PC-9 (cell line): Measurements from ENCODE around the gene ARID4B. TPM values are rescaled to one million over a fixed set of nuclear protein-coding genes. Genes with fewer than 3 reads are reported as not detected.

Source experiments
- BruUV-seq: library from RNA; stranded (reverse); fragments of 400-500 nt; replicated peaks from 2 replicates; lab custom pipeline; 2021; lab: Mats Ljungman, UMichigan
- CTCF ChIA-PET: fragments of 300-600 bp; sonication (Branson Sonifier 250); formaldehyde crosslinking; loops from one replicate; lab custom pipeline; 2022; ENCODE audit warnings: antibody characterized with exemption; lab: Charles Lee
- POLR2A ChIA-PET: fragments of 300-600 bp; sonication (Branson Sonifier 250); formaldehyde crosslinking; loops from one replicate; lab custom pipeline; 2022; ENCODE audit warnings: antibody characterized with exemption; ENCODE audit not compliant: unreplicated experiment; lab: Charles Lee
- DNase-seq, 2 experiments: peaks; one replicate each; pipeline versions ENCODE4 v3.0.0 to v3.0.0-alpha.2; 2015 to 2022; ENCODE audit warnings: mixed read lengths in 1 of 2
- H2AFZ ChIP-seq: fragments of 200-600 bp; sonication (generic); 2 replicates; pipeline ENCODE4 v1.8.1; 2017; ENCODE audit warnings: antibody characterized with exemption
- H3F3A ChIP-seq: fragments of 200-600 bp; sonication (generic); 2 replicates; pipeline ENCODE4 v1.8.1; 2017; ENCODE audit warnings: antibody characterized with exemption, mild to moderate bottlenecking, low read depth; ENCODE audit not compliant: insufficient read depth
- H3K27ac ChIP-seq: fragments of 200-600 bp; sonication (generic); 2 replicates; pipeline ENCODE4 v1.6.1; 2016; ENCODE audit warnings: mixed run types
- H3K27me3 ChIP-seq: fragments of 200-600 bp; sonication (generic); 2 replicates; pipeline ENCODE4 v1.6.1; 2016; ENCODE audit warnings: low read depth, mixed run types; ENCODE audit not compliant: insufficient read depth
- H3K36me3 ChIP-seq: fragments of 200-600 bp; sonication (generic); 2 replicates; pipeline ENCODE4 v1.6.1; 2016; ENCODE audit warnings: low read depth, mixed run types
- H3K4me1 ChIP-seq: fragments of 200-600 bp; sonication (generic); replicated peaks from 2 replicates; pipeline ENCODE4 v1.6.1; 2016; ENCODE audit warnings: mixed run types; ENCODE audit not compliant: insufficient read depth
- H3K4me2 ChIP-seq: fragments of 200-600 bp; sonication (generic); 2 replicates; pipeline ENCODE4 v1.6.1; 2017; ENCODE audit warnings: mixed run types
- H3K4me3 ChIP-seq: fragments of 200-600 bp; sonication (generic); 2 replicates; pipeline ENCODE4 v1.6.1; 2016; ENCODE audit warnings: mixed run types
- H3K79me2 ChIP-seq: fragments of 200-600 bp; sonication (generic); 2 replicates; pipeline ENCODE4 v1.6.1; 2017; ENCODE audit warnings: low read depth, mixed run types
- H3K9me2 ChIP-seq: fragments of 200-600 bp; sonication (generic); 2 replicates; pipeline ENCODE4 v1.8.1; 2017; ENCODE audit warnings: mild to moderate bottlenecking; ENCODE audit not compliant: insufficient read depth
- H3K9me3 ChIP-seq: fragments of 200-600 bp; sonication (generic); 2 replicates; pipeline ENCODE4 v1.8.1; 2016; ENCODE audit warnings: low read depth; ENCODE audit not compliant: insufficient read depth
- H4K20me1 ChIP-seq: fragments of 200-600 bp; sonication (generic); 2 replicates; pipeline ENCODE4 v1.8.1; 2017; ENCODE audit not compliant: insufficient read depth
- EZH2 ChIP-seq: fragments of 200-600 bp; sonication (generic); IDR thresholded peaks from 2 replicates; pipeline ENCODE4 v1.8.0; 2017; ENCODE audit warnings: antibody characterized with exemption, low read depth
- intact Hi-C: fragments of 100-400 bp; cut with micrococcal nuclease; formaldehyde crosslinking; loops from one replicate; pipeline ENCODE4 v1.10.0; 2022; ENCODE audit not compliant: unreplicated experiment
- total RNA-seq: library from RNA; stranded (reverse); gene quantifications from 2 replicates; pipeline ENCODE4 v1.2.3, GENCODE V29; 2021
- TF ChIP-seq, protein P1 (sequence below): fragments of 200-600 bp; sonication (generic); conservative IDR thresholded peaks from 2 replicates; pipeline ENCODE4 v1.6.1; 2017; ENCODE audit warnings: mixed run types, antibody characterized with exemption, mild to moderate bottlenecking, moderate library complexity

The ARID4B gene
- total RNA-seq, 1 experiment from 2014 or later = 47.1 TPM

DNA sequence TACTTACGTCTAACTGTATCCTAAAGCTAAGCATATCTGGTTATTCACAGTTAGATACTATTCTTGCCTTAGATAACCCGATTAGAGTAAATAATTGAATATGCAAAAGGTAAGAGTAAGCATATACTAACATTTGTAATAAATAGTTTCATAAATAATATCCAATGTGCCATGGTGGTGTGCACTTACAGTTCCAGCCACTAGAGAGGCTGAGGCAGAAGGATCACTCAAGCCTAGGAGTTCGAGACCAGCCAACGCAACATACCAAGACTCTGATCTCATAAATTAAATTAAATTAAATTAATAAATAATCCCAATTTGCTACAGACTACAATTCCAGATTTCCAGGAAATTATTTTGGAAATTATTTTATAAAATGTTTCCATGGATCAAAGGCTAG, 12.2 kb downstream of the ARID4B start:
- ChIA-PET POLR2A (no interaction called here), CTCF (no interaction called here)
- no peak overlapping the region for H3K4me2 ChIP-seq
- TF ChIP-seq, protein P1, sequence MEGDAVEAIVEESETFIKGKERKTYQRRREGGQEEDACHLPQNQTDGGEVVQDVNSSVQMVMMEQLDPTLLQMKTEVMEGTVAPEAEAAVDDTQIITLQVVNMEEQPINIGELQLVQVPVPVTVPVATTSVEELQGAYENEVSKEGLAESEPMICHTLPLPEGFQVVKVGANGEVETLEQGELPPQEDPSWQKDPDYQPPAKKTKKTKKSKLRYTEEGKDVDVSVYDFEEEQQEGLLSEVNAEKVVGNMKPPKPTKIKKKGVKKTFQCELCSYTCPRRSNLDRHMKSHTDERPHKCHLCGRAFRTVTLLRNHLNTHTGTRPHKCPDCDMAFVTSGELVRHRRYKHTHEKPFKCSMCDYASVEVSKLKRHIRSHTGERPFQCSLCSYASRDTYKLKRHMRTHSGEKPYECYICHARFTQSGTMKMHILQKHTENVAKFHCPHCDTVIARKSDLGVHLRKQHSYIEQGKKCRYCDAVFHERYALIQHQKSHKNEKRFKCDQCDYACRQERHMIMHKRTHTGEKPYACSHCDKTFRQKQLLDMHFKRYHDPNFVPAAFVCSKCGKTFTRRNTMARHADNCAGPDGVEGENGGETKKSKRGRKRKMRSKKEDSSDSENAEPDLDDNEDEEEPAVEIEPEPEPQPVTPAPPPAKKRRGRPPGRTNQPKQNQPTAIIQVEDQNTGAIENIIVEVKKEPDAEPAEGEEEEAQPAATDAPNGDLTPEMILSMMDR = no peak; the same call in 1 of the 2 replicates
- no peak for TF ChIP-seq EZH2
- no peaks in the 10 kb centered on the region for H3K4me1 ChIP-seq
- no peaks in the 10 kb centered on the region for H3K27me3 ChIP-seq
- BruUV-seq = no TSS peak
- no peak overlapping the region for H3K4me3 ChIP-seq
- peaks cover 96% of the 10 kb centered on the region for H3K79me2 ChIP-seq
- peaks cover 13% of the 10 kb centered on the region; the same call in 1 of the 2 replicates for H3F3A ChIP-seq
- intact Hi-C loops = no loop called here
- H3K9me3 ChIP-seq = no peaks in the 10 kb centered on the region
- no peak overlapping the region for H3K27ac ChIP-seq
- H3K9me2 ChIP-seq = no peaks in the 10 kb centered on the region
- H4K20me1 ChIP-seq = peaks cover 53% of the 10 kb centered on the region
- no peak for DNase-seq
- H3K36me3 ChIP-seq = peaks cover 8% of the 10 kb centered on the region; the same call in 1 of the 2 replicates
- H2AFZ ChIP-seq = no peak overlapping the region

DNA sequence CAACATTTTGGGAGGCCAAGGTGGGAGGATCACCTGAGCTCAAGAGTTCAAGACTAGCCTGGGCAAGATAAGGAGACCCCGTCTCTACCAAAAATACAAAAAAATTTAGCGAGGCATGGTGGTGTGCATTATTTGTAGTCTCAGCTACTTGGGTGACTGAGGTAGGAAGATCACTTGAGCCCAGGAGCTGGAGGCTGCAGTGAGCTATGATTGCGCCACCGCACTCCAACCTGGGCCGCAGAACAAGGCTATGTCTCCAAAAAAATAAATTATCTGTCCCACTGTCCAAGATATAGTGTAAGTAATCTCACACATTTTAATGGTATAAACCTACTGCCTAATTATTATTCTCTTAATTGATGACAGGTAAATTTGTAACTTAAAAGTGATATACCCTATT, 12.8 kb downstream of the ARID4B start:
- Histone ChIP-seq H3K27ac (no peak overlapping the region), H3K27me3 (no peaks in the 10 kb centered on the region), H2AFZ (no peak overlapping the region), H3K9me3 (no peaks in the 10 kb centered on the region), H3K9me2 (no peaks in the 10 kb centered on the region), H3K4me3 (no peak overlapping the region), H3F3A (peaks cover 13% of the 10 kb centered on the region; the same call in 1 of the 2 replicates), H3K4me2 (no peak overlapping the region), H3K79me2 (peaks cover 96% of the 10 kb centered on the region), H3K36me3 (peaks cover 8% of the 10 kb centered on the region; the same call in 1 of the 2 replicates), H3K4me1 (no peaks in the 10 kb centered on the region), H4K20me1 (peaks cover 52% of the 10 kb centered on the region)
- ChIA-PET CTCF (no interaction called here), POLR2A (no interaction called here)
- no peak for DNase-seq
- intact Hi-C loops = no loop called here
- BruUV-seq = no TSS peak
- TF ChIP-seq, protein P1 = no peak
- TF ChIP-seq EZH2 = no peak

- POLR2A ChIA-PET = interaction anchor here (0.7 kb wide), 1 partner anchor 88 kb away, joined by 3 read pairs; no protein-coding TSS in a partner anchor
- no peaks in the 10 kb centered on the region for H3K9me3 ChIP-seq
- H3K27me3 ChIP-seq = no peaks in the 10 kb centered on the region
- no peak overlapping the region for H2AFZ ChIP-seq
- intact Hi-C loops = no loop called here
- H3K4me1 ChIP-seq = no peaks in the 10 kb centered on the region
- H4K20me1 ChIP-seq = peaks cover 52% of the 10 kb centered on the region
- peaks cover 12% of the 10 kb centered on the region; the same call in 1 of the 2 replicates for H3F3A ChIP-seq
- peak overlapping the region; percentile 39 for H3K27ac ChIP-seq
- H3K79me2 ChIP-seq = peaks cover 88% of the 10 kb centered on the region
- DNase-seq = no peak
- H3K4me3 ChIP-seq = no peak overlapping the region
- H3K4me2 ChIP-seq = no peak overlapping the region
- TF ChIP-seq, protein P1 = no peak
- no peak for TF ChIP-seq EZH2
- peaks cover 3% of the 10 kb centered on the region; the same call in 1 of the 2 replicates for H3K36me3 ChIP-seq
- BruUV-seq = no TSS peak
- H3K9me2 ChIP-seq = no peaks in the 10 kb centered on the region
- CTCF ChIA-PET = interaction anchor here (0.6 kb wide), 1 partner anchor 87 kb away, joined by 6 read pairs; no protein-coding TSS in a partner anchor
These were observed 13.9 kb downstream of the ARID4B start for GRCh38 chr1:235313931-235314678.
